GM12873 (cell line): ENCODE data around the gene L1TD1.

Source experiments
- CTCF ChIP-seq: IDR thresholded peaks from 2 replicates; pipeline ENCODE4 v1.5.1; 2012; ENCODE audit warnings: low read depth, mild to moderate bottlenecking, moderate library complexity, low read length, control low read depth; ENCODE audit not compliant: insufficient read depth; ENCODE audit errors: missing control alignments

The L1TD1 gene

DNA sequence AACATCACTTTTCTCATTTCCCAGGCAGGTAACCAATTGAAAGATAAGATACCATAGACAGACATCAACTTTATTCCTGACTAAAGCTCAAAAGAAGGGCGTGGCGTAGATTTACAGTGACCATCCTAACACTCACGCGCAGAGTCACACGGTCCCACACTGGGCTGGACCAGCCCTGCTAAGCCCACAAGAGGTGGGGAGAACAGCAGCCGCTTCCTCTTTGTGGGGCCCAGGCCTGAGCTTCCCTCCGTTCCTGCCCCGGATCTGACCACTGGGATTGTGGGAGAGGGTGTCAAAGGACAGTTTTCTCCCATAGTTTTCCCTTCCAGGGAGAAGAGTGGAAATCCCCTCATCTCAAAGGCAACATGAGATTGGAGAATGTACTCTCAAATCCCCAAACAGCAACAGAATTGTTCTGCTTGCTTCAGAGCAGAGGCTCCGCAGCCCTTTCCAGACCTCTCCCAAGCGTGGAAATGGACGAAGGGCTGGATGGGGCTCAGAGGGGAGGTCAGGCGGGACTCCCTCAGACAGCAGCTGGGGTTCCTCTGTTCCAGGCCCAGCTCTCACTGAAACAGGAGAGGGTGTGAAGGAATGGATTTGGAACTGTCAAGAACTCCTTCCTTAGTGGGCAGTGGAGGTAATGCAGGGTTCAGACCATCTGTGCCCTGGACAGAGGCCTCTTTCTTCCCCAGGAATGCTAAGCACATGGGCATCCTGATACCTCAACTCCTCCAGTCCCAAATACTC is 33.7 kb downstream of the L1TD1 start:
- no peak for TF ChIP-seq CTCF

DNA sequence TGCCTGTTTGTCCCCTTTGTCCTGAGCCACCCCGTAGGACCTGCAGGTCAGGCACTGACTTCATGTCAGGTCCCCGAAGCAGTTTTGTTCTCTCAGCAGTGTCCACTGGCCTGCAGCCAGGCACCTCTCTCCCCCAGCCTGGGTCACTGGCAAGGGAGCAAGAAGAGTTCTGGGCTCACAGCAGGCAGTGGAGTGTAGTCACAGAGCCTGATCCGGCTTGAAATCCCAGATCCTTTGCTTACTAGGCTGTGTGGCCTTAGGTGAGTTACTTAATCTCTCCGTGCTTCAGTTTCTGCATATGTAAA is 34.2 kb downstream of the L1TD1 start:
- no peak for TF ChIP-seq CTCF

DNA sequence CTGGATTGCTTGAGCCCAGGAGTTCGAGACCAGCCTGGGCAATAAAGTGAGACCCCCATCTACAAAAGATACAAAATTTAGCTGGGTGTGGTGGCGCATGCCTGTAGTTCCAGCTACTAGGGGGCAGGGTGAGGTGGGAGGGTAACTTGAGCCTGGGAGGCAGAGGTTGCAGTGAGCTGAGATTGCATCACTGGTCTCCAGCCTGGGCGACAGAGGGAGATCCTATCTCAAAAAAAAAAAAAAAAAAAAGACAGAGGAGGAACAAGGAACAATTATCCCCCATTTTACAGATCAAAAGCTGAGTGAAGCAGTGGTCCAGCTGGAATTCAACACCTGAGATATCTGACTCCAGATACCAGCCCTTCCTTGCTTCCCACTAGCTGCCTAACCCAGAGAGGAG is 34.8 kb downstream of the L1TD1 start:
- no peak for TF ChIP-seq CTCF

- TF ChIP-seq CTCF, result no peak
These were observed 35.3 kb downstream of the L1TD1 start for GRCh38 chr1:62229932-62230331.

DNA sequence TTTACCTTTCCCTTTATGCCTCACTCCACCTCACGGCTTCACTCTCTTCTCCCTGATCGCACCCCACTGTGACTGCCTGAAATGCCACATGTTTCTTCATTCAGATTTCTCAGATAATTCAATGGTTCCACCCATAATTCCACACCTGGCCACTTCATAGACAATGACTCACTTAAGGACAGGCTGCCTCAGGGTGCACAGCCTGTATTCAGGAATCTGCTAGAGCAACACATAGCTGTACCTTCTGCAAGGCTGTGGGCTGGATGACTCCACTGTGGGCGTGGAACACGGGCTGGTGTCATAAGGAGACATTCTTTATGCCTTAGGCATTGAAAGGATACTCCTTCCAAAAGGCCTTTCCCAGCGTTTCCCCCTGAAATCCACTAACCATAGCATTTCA is 36.1 kb downstream of the L1TD1 start:
- no peak for TF ChIP-seq CTCF

- TF ChIP-seq CTCF, result no peak
These were observed 38.2 kb downstream of the L1TD1 start for GRCh38 chr1:62232871-62233278.

DNA sequence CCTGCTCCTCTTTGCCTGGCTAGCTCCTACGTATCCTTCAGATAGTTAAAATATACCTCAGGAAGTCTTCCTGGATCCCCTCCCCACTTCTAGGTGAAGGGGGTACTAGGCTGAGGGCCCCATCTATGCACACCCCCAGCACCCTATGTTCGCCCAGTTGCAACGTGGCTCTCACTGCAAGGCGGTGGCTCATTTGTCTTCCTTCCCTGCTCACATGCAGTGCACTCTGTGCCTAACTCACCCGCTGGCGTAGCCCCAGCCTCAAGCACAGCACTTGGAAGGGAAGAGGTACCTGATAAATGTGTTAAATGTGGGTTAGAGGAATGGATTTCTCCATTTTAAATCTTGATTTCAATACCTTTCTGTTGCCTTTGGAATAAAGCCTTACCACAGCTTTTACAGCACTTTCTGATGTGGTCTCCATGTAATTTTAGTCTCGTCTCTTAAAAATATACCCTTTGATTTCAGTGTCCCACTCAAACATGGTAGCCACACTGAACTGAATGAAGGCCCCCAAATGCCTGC is 39.3 kb downstream of the L1TD1 start:
- no peak for TF ChIP-seq CTCF
